K562 (cell line): ENCODE data around the gene ENHO.

ENCODE experiments used
- CREB1 ChIP-seq, 2 experiments: sonication (generic) in 1 of 2; formaldehyde crosslinking in 1 of 2; IDR thresholded peaks; 2 replicates each; pipeline versions ENCODE4 v1.6.1 to v1.8.0; 2012 to 2022; ENCODE audit warnings: inconsistent platforms in 1 of 2, mild to moderate bottlenecking in 1 of 2, missing genetic modification reagents in 1 of 2, moderate library complexity in 1 of 2
- EP300 ChIP-seq: IDR thresholded peaks from 2 replicates; pipeline ENCODE4 v1.6.1; 2012; ENCODE audit warnings: low read length, improper control_type of control experiment
- HNRNPLL ChIP-seq: fragments of 200-400 bp; formaldehyde crosslinking; IDR thresholded peaks from 2 replicates; pipeline ENCODE4 v1.6.1; 2017; ENCODE audit warnings: low read length, low read depth, mild to moderate bottlenecking; ENCODE audit not compliant: poor library complexity, severe bottlenecking
- MED1 ChIP-seq: sonication (generic); formaldehyde crosslinking; IDR thresholded peaks from 2 replicates; pipeline ENCODE4 v1.8.1; 2023; ENCODE audit warnings: missing genetic modification reagents, borderline replicate concordance
- ZFP36 ChIP-seq: fragments of 150-350 bp; IDR thresholded peaks from 2 replicates; pipeline ENCODE4 v1.6.1; 2018; ENCODE audit warnings: low read length, low read depth; ENCODE audit not compliant: partially characterized antibody

- TF ChIP-seq CREB1 (IDR thresholded peaks at IDR 0.05) (no peak), CREB1 (CRISPR knock-in tag; IDR thresholded peaks at IDR 0.05) (no peak), EP300 (no peak), HNRNPLL (no peak), MED1 (CRISPR knock-in tag) (no peak), ZFP36 (no peak)
Observed at GRCh38 chr9:34562135-34562745, 39.5 kb upstream of the ENHO start.
